ENCODE data around the gene GALNT9. TPM values are rescaled to one million over a fixed set of nuclear protein-coding genes. Genes with fewer than 3 reads are reported as not detected.

GALNT9 gene

Small RNA genes lying within 50 kb of the gene (small RNA-seq; reads per million reads assigned to genes)
- not detected for gene AC138466.3 (ENCODE audit: low read depth)
